A673 (cell line): ENCODE measurements around the gene GLUL. TPM values are rescaled to one million over a fixed set of nuclear protein-coding genes. Genes with fewer than 3 reads are reported as not detected.

Experiments used
- BruUV-seq: library from RNA; stranded (reverse); fragments of 400-500 nt; replicated peaks from 2 replicates; lab custom pipeline; 2021; lab: Mats Ljungman, UMichigan
- CTCF ChIA-PET: fragments of 300-600 bp; sonication (Branson Sonifier 250); formaldehyde crosslinking; loops from one replicate; lab custom pipeline; 2022; ENCODE audit warnings: antibody characterized with exemption; lab: Charles Lee
- POLR2A ChIA-PET: fragments of 300-600 bp; sonication (Branson Sonifier 250); formaldehyde crosslinking; loops from one replicate; lab custom pipeline; 2022; ENCODE audit warnings: antibody characterized with exemption; ENCODE audit not compliant: low non-redundant PET; lab: Charles Lee
- DNase-seq: peaks from one replicate; pipeline ENCODE4 v3.0.0-alpha.2; 2015; ENCODE audit warnings: low spot score
- H3K27ac ChIP-seq: fragments of 200-600 bp; sonication (generic); 2 replicates; pipeline ENCODE4 v1.5.1; 2016; ENCODE audit warnings: mixed run types, low read depth, mild to moderate bottlenecking, mixed read lengths, antibody characterized with exemption, low read length; ENCODE audit not compliant: poor library complexity, severe bottlenecking
- H3K27me3 ChIP-seq: fragments of 200-600 bp; sonication (generic); replicated peaks from 2 replicates; pipeline ENCODE4 v1.6.1; 2017; ENCODE audit warnings: mixed run types, low read depth, mild to moderate bottlenecking, mixed read lengths, antibody characterized with exemption, low read length; ENCODE audit not compliant: insufficient read depth, poor library complexity
- H3K36me3 ChIP-seq: fragments of 200-600 bp; sonication (generic); 2 replicates; pipeline ENCODE4 v1.6.1; 2016; ENCODE audit warnings: mixed run types, mild to moderate bottlenecking, mixed read lengths, antibody characterized with exemption, low read length; ENCODE audit not compliant: insufficient read depth, poor library complexity, severe bottlenecking
- H3K4me1 ChIP-seq: fragments of 200-600 bp; sonication (generic); 2 replicates; pipeline ENCODE4 v1.6.1; 2017; ENCODE audit warnings: mixed run types, mild to moderate bottlenecking, mixed read lengths, antibody characterized with exemption, low read length; ENCODE audit not compliant: insufficient read depth, poor library complexity, severe bottlenecking
- H3K4me3 ChIP-seq: fragments of 200-600 bp; sonication (generic); 2 replicates; pipeline ENCODE4 v1.5.1; 2016; ENCODE audit warnings: low read depth, mixed run types, mild to moderate bottlenecking, mixed read lengths, low read length; ENCODE audit not compliant: poor library complexity, severe bottlenecking
- H3K9me3 ChIP-seq: fragments of 200-600 bp; sonication (generic); 2 replicates; pipeline ENCODE4 v1.6.1; 2016; ENCODE audit warnings: mixed run types, low read depth, mild to moderate bottlenecking, mixed read lengths, antibody characterized with exemption, low read length; ENCODE audit not compliant: poor library complexity, severe bottlenecking
- CTCF ChIP-seq: fragments of 300-800, 200-600 bp; sonication (generic); conservative IDR thresholded peaks from 2 replicates; pipeline ENCODE4 v1.5.1; 2017; ENCODE audit warnings: low read depth, mild to moderate bottlenecking, antibody characterized with exemption, low read length, moderate library complexity, mixed read lengths
- EZH2 ChIP-seq: fragments of 200-600 bp; sonication (generic); IDR thresholded peaks from 2 replicates; pipeline ENCODE4 v1.6.1; 2017; ENCODE audit warnings: borderline replicate concordance, low read depth, mild to moderate bottlenecking, mixed read lengths, antibody characterized with exemption, low read length; ENCODE audit not compliant: poor library complexity, severe bottlenecking
- intact Hi-C: fragments of 100-400 bp; cut with micrococcal nuclease; formaldehyde crosslinking; loops from one replicate; pipeline ENCODE4 v1.10.0; 2022; ENCODE audit not compliant: unreplicated experiment
- total RNA-seq: library from RNA; stranded (reverse); gene quantifications from 2 replicates; pipeline ENCODE4 v1.2.3, GENCODE V29; 2021

GLUL gene
- total RNA-seq, 1 experiment from 2014 or later = 260 TPM

- Histone ChIP-seq H3K27ac (no peak overlapping the region), H3K4me1 (no peaks in the 10 kb centered on the region), H3K9me3 (no peaks in the 10 kb centered on the region), H3K27me3 (no peaks in the 10 kb centered on the region), H3K4me3 (no peak overlapping the region), H3K36me3 (no peaks in the 10 kb centered on the region)
- ChIA-PET POLR2A (no interaction called here), CTCF (no interaction called here)
- no TSS peak for BruUV-seq
- TF ChIP-seq EZH2 (no peak), CTCF (no peak)
- no peak for DNase-seq
- intact Hi-C loops = no loop called here
These were observed 51.1 kb downstream of the GLUL start for GRCh38 chr1:182340233-182341058.

- Histone ChIP-seq H3K9me3 (no peaks in the 10 kb centered on the region), H3K4me3 (no peak overlapping the region), H3K36me3 (no peaks in the 10 kb centered on the region), H3K27ac (no peak overlapping the region), H3K4me1 (no peaks in the 10 kb centered on the region), H3K27me3 (no peaks in the 10 kb centered on the region)
- CTCF ChIA-PET = no interaction called here
- POLR2A ChIA-PET = no interaction called here
- no peak for DNase-seq
- no TSS peak for BruUV-seq
- TF ChIP-seq CTCF (no peak), EZH2 (no peak)
- intact Hi-C loops = no loop called here
These were observed 51.9 kb downstream of the GLUL start for GRCh38 chr1:182339684-182340083.

- H3K4me3 ChIP-seq = no peak overlapping the region
- no peak for TF ChIP-seq CTCF
- DNase-seq = no peak
- no peaks in the 10 kb centered on the region for H3K27me3 ChIP-seq
- intact Hi-C loops = no loop called here
- no peaks in the 10 kb centered on the region for H3K9me3 ChIP-seq
- no TSS peak for BruUV-seq
- no peak overlapping the region for H3K27ac ChIP-seq
- no peaks in the 10 kb centered on the region for H3K4me1 ChIP-seq
- no peaks in the 10 kb centered on the region for H3K36me3 ChIP-seq
- CTCF ChIA-PET = no interaction called here
- POLR2A ChIA-PET = no interaction called here
These were observed 52.7 kb downstream of the GLUL start for GRCh38 chr1:182338806-182339370.
